ENCODE measurements around the gene DAPP1. TPM values are rescaled to one million over a fixed set of nuclear protein-coding genes. Genes with fewer than 3 reads are reported as not detected.

The DAPP1 gene
- total RNA-seq, 2 donors from 2014 or later, result 24.5 to 50.4 TPM

- ATAC-seq, result no peak
- H3K4me1 Mint-ChIP-seq, result peaks cover 7% of the 10 kb centered on the region
- no peaks in the 10 kb centered on the region for H3K9me3 ChIP-seq (ENCODE audit: control insufficient read depth, low read length, poor library complexity, severe bottlenecking)
- H3K36me3 Mint-ChIP-seq (ENCODE audit: low read depth), result peaks cover 4% of the 10 kb centered on the region
- DNase-seq, result no peak
- H3K4me3 Mint-ChIP-seq, result no peak overlapping the region
- no peaks in the 10 kb centered on the region for H3K27me3 Mint-ChIP-seq
- H3K27ac Mint-ChIP-seq, result no peak overlapping the region
Observed at GRCh38 chr4:99872570-99872969, 55.9 kb downstream of the DAPP1 start.

GRCh38 chr4:99875071-99875470, 58.4 kb downstream of the DAPP1 start:
- DNase-seq, result no peak
- Mint-ChIP-seq H3K4me3 (no peak overlapping the region), H3K36me3 (ENCODE audit: low read depth) (peaks cover 9% of the 10 kb centered on the region), H3K27ac (peak overlapping the region; percentile 54), H3K27me3 (no peaks in the 10 kb centered on the region), H3K4me1 (peaks cover 7% of the 10 kb centered on the region)
- no peak for ATAC-seq
- no peaks in the 10 kb centered on the region for H3K9me3 ChIP-seq (ENCODE audit: control insufficient read depth, low read length, poor library complexity, severe bottlenecking)

GRCh38 chr4:99876946-99877345, 60.3 kb downstream of the DAPP1 start:
- peaks cover 7% of the 10 kb centered on the region for H3K4me1 Mint-ChIP-seq
- H3K27ac Mint-ChIP-seq, result peak overlapping the region; percentile 57
- DNase-seq (no peak), ATAC-seq (no peak)
- H3K36me3 Mint-ChIP-seq (ENCODE audit: low read depth), result peaks cover 12% of the 10 kb centered on the region
- no peak overlapping the region for H3K4me3 Mint-ChIP-seq
- H3K27me3 Mint-ChIP-seq, result no peaks in the 10 kb centered on the region
- H3K9me3 ChIP-seq (ENCODE audit: control insufficient read depth, low read length, poor library complexity, severe bottlenecking), result no peaks in the 10 kb centered on the region

DNA sequence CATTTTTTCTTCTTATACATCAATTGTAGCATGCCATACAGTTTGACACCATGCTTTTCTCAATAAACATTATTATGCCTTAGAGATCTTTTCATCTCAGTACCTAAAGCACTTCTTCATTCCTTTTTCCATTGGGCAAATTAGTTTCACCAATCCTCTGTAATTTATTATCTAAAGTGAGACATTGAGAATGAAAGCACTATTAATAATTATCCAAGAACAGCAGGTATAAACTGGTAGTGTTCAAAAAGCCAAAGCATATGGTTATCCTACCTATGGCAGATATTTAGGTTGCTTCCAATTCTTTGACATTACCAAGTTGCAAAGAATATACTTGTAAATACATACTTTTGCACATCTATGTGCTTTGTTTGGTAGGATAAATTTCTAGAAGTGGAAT, 62.0 kb downstream of the DAPP1 start:
- no peak overlapping the region for H3K27ac Mint-ChIP-seq
- H3K9me3 ChIP-seq (ENCODE audit: control insufficient read depth, low read length, poor library complexity, severe bottlenecking), result no peaks in the 10 kb centered on the region
- H3K27me3 Mint-ChIP-seq, result no peaks in the 10 kb centered on the region
- no peak for ATAC-seq
- peaks cover 8% of the 10 kb centered on the region for H3K36me3 Mint-ChIP-seq (ENCODE audit: low read depth)
- DNase-seq, result no peak
- H3K4me1 Mint-ChIP-seq, result peaks cover 3% of the 10 kb centered on the region
- H3K4me3 Mint-ChIP-seq, result no peak overlapping the region

DNA sequence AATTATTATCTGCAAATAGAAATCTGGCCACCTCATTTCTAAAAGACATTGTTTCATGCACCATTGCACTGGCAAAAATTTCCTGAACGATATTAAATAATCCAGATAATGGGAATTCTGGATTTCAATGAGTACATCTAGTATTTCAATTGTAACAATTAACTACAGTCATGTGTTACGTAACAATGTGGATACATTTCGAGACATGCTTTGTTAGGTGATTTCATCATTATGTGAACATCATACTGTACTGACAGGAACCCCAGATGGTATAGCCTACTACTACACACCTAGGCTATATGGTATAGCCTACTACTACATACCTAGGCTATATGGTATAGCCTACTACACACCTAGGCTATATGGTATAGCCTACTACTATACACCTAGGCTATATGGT, 62.8 kb downstream of the DAPP1 start:
- H3K27ac Mint-ChIP-seq, result peak overlapping the region; percentile 89
- no peak for ATAC-seq
- peaks cover 3% of the 10 kb centered on the region for H3K4me1 Mint-ChIP-seq
- no peak overlapping the region for H3K4me3 Mint-ChIP-seq
- no peak for DNase-seq
- no peaks in the 10 kb centered on the region for H3K27me3 Mint-ChIP-seq
- H3K9me3 ChIP-seq (ENCODE audit: control insufficient read depth, low read length, poor library complexity, severe bottlenecking), result no peaks in the 10 kb centered on the region
- peaks cover 8% of the 10 kb centered on the region for H3K36me3 Mint-ChIP-seq (ENCODE audit: low read depth)

DNA sequence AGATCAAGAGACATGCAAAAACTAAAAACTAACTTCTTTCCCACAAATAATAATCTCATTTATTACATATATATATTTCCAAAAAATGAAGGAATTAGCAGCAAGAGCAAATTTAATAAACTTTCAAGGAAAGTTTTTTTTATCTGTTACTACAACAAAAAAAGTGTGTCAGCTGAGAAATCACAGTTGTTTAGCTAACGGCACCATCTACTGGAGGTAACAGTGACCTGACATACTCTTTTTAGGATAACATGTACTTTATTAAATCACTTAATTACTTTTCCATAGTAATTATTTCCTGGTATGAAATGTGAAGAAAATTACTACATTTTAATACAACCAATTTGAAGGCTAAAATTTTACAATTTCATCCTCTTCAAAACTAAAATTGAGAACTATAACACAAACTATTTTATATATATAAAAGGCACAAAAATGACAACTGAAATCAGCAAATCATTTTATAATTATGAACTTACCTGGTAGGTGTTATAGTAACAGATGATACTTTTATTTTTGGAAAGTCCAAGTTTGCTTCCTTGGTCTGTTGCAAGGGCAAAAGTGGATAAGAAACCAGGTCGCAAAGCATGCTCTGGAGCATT, 68.5 kb downstream of the DAPP1 start:
- no peaks in the 10 kb centered on the region for H3K9me3 ChIP-seq (ENCODE audit: control insufficient read depth, low read length, poor library complexity, severe bottlenecking)
- no peak overlapping the region for H3K27ac Mint-ChIP-seq
- no peaks in the 10 kb centered on the region for H3K27me3 Mint-ChIP-seq
- H3K36me3 Mint-ChIP-seq (ENCODE audit: low read depth), result peaks cover 3% of the 10 kb centered on the region
- no peak overlapping the region for H3K4me3 Mint-ChIP-seq
- ATAC-seq (no peak), DNase-seq (no peak)
- peaks cover 7% of the 10 kb centered on the region for H3K4me1 Mint-ChIP-seq

GRCh38 chr4:99885687-99886086, 69.1 kb downstream of the DAPP1 start:
- Mint-ChIP-seq H3K4me3 (no peak overlapping the region), H3K27ac (no peak overlapping the region), H3K4me1 (peaks cover 7% of the 10 kb centered on the region), H3K36me3 (ENCODE audit: low read depth) (no peaks in the 10 kb centered on the region), H3K27me3 (no peaks in the 10 kb centered on the region)
- no peak for DNase-seq
- H3K9me3 ChIP-seq (ENCODE audit: control insufficient read depth, low read length, poor library complexity, severe bottlenecking), result no peaks in the 10 kb centered on the region
- no peak for ATAC-seq

DNA sequence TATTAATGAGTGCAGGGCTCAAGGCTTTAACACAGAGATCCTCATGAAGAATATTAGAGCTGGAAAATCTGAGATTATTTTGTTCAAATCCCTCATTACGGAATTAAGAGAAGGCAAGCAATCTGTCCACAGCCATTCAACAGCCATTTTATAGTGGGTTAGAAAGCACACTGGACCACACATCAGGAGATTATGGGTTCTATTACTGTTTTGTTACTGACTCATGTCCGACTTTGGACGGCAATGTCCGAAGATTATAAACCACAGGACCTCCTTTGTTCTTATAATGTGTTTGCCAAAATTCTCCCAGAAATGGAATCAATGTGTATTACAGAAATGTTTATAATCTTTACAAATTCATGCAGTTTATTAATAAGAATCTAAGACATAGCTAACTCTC, 69.5 kb downstream of the DAPP1 start:
- no peak overlapping the region for H3K4me3 Mint-ChIP-seq
- no peak for ATAC-seq
- H3K36me3 Mint-ChIP-seq (ENCODE audit: low read depth), result no peaks in the 10 kb centered on the region
- no peaks in the 10 kb centered on the region for H3K27me3 Mint-ChIP-seq
- H3K4me1 Mint-ChIP-seq, result peaks cover 11% of the 10 kb centered on the region
- H3K9me3 ChIP-seq (ENCODE audit: control insufficient read depth, low read length, poor library complexity, severe bottlenecking), result no peaks in the 10 kb centered on the region
- DNase-seq, result no peak
- H3K27ac Mint-ChIP-seq, result no peak overlapping the region

GRCh38 chr4:99887837-99888236, 71.2 kb downstream of the DAPP1 start:
- DNase-seq, result no peak
- Mint-ChIP-seq H3K4me3 (no peak overlapping the region), H3K4me1 (peaks cover 15% of the 10 kb centered on the region), H3K27ac (peak overlapping the region; percentile 29), H3K27me3 (no peaks in the 10 kb centered on the region), H3K36me3 (ENCODE audit: low read depth) (no peaks in the 10 kb centered on the region)
- no peaks in the 10 kb centered on the region for H3K9me3 ChIP-seq (ENCODE audit: control insufficient read depth, low read length, poor library complexity, severe bottlenecking)
- no peak for ATAC-seq

DNA sequence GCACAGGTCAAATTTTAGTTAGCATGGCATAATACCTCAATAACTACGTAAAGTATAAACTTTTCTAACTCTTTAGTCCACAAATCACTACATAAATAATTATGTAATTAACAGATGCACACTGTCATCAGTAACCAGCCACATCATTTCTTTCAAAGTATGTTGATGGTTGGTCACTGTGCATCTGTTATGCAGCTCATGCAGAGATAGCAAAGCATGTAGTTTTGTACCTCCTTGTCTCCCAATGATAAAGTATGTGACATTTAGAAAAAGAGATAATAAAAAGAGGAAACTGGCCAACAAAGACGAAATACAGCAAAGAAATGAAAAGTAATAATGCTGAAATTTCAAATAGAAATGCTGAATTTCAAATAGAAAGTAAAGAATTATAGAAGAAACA, 74.7 kb downstream of the DAPP1 start:
- Mint-ChIP-seq H3K36me3 (ENCODE audit: low read depth) (no peaks in the 10 kb centered on the region), H3K27me3 (no peaks in the 10 kb centered on the region), H3K4me1 (peaks cover 31% of the 10 kb centered on the region), H3K27ac (peak overlapping the region; percentile 51), H3K4me3 (peak overlapping the region; percentile 9)
- H3K9me3 ChIP-seq (ENCODE audit: control insufficient read depth, low read length, poor library complexity, severe bottlenecking), result no peaks in the 10 kb centered on the region
- DNase-seq, result no peak
- ATAC-seq, result no peak

DNA sequence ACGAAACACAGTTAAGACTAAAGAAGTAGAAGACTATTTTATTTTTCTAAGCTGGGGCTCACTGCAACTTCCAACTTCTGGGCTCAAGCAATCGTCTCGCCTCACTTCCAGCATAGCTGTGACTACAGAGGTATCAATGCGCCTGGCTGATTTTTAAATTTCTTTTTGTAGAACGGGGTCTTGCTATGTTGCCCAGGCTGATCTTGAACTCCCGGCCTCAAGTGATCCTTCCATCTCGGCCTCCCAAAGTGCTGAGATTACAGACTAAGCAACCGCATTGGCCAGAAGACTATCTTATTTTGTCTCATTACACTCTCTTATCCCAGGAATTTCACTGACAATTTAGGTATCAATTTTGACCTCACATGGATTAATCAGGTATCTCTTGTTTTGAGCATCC, 76.4 kb downstream of the DAPP1 start:
- no peak for ATAC-seq
- Mint-ChIP-seq H3K27me3 (no peaks in the 10 kb centered on the region), H3K27ac (peak overlapping the region; percentile 93), H3K4me3 (peak overlapping the region; percentile 97), H3K4me1 (peaks cover 29% of the 10 kb centered on the region), H3K36me3 (ENCODE audit: low read depth) (no peaks in the 10 kb centered on the region)
- DNase-seq, result no peak
- H3K9me3 ChIP-seq (ENCODE audit: control insufficient read depth, low read length, poor library complexity, severe bottlenecking), result no peaks in the 10 kb centered on the region

DNA sequence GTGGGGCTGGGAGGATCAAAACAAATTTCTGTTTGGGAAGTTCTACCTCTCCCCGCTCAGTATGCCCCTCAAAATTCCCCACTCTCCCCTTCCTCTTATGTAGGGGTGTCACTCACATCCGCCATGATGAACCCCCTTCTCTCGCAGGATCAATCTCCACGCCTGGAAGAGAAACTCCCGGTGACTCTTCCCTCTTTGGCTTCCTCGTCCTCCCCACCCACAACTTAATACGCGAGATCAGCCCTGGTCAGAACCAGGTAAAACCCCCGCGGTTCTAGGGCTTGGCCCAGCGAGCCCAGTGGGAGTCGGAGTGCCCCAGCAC, 77.2 kb downstream of the DAPP1 start:
- no peak for DNase-seq
- Mint-ChIP-seq H3K4me3 (peak overlapping the region; percentile 97), H3K27ac (peak overlapping the region; percentile 93), H3K27me3 (no peaks in the 10 kb centered on the region), H3K36me3 (ENCODE audit: low read depth) (no peaks in the 10 kb centered on the region), H3K4me1 (peaks cover 29% of the 10 kb centered on the region)
- no peak for ATAC-seq
- H3K9me3 ChIP-seq (ENCODE audit: control insufficient read depth, low read length, poor library complexity, severe bottlenecking), result no peaks in the 10 kb centered on the region

GRCh38 chr4:99894161-99894997, 77.8 kb downstream of the DAPP1 start, which contains the start of gene LAMTOR3:
Gene LAMTOR3, minus strand, starts transcription at chr4:99894427. Its CDS starts 464 bp downstream, at chr4:99893963.
- ATAC-seq (peak; percentile 99), DNase-seq (peak; percentile 79 to 87 (median 81))
- Mint-ChIP-seq H3K36me3 (ENCODE audit: low read depth) (no peaks in the 10 kb centered on the region), H3K4me1 (peaks cover 26% of the 10 kb centered on the region), H3K4me3 (peak within 1 kb of the TSS; percentile 97), H3K27ac (peak within 1 kb of the TSS; percentile 93), H3K27me3 (no peaks in the 10 kb centered on the region)
- H3K9me3 ChIP-seq (ENCODE audit: control insufficient read depth, low read length, poor library complexity, severe bottlenecking), result no peaks in the 10 kb centered on the region

DNA sequence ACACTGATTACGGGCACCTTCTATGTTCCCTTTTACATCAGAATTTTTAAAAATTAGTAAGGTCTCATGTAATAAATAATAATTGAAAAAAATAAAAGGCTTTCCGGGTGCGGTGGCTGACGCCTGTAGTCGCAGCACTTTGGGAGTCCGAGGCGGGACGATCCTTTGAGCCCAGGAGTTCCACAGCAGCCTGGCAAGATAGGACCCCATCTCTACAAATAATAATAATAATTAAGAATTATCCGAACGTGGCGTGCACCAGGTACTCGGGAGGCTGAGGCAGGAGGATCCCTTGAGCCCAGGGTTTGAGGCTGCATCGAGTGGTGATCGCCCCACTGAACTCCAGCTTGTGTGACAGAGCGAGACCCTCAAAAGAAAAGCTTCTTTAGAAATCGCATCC, 78.4 kb downstream of the DAPP1 start:
- H3K4me1 Mint-ChIP-seq, result peaks cover 25% of the 10 kb centered on the region
- H3K36me3 Mint-ChIP-seq (ENCODE audit: low read depth), result no peaks in the 10 kb centered on the region
- H3K4me3 Mint-ChIP-seq, result peak overlapping the region; percentile 97
- H3K9me3 ChIP-seq (ENCODE audit: control insufficient read depth, low read length, poor library complexity, severe bottlenecking), result no peaks in the 10 kb centered on the region
- DNase-seq, result no peak
- no peak for ATAC-seq
- H3K27ac Mint-ChIP-seq, result peak overlapping the region; percentile 93
- no peaks in the 10 kb centered on the region for H3K27me3 Mint-ChIP-seq
